ENCODE data around the gene YTHDF1.

DNA sequence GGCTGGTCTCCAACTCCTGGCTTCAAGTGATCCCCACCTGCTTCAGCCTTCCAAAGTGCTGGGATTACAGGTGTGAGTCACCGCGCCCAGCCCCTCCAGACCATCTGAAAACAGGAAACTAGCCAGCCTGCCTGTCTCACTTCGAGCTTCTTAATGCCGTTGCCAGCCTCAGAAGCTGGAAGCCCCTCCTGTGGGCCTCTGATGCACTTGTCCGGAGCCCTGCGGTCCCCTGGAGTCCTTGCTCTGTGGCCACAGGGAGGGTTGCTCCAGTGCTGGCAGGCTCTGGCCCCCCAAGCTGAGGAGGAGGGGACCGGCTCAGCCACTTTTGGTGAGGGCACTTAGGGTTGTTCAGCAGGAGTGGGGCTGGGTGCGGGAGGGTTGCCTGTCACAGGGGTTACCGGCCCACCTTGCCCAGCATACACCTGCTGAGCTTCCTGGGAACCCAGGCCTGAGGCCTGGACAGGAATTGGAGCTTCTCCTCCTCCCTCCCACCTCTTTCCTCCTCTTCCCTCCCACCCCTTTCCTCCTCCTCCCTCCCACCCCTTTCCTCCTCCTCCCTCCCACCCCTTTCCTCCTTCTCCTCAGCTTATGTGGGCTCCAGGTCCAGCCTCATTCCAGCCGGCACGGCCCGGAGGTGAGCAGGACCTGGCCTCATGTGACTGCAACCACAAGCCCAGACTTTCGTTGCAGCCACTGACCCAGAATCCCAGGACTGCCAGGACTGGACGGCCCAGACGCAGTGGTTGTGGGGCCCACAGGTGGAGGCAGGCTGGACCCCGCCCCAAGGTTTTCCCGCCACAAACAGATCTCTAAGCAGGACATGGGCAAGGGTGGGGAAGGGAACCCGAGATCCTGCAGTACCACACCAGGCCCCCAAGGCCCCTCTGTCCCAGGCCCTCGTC is 10.4 kb upstream of the YTHDF1 start:
- TF ChIP-seq POLR2A (IDR thresholded peaks at IDR 0.05) (no peak), EP300 (IDR thresholded peaks at IDR 0.05) (no peak)
- TF ChIP-seq, protein P1, sequence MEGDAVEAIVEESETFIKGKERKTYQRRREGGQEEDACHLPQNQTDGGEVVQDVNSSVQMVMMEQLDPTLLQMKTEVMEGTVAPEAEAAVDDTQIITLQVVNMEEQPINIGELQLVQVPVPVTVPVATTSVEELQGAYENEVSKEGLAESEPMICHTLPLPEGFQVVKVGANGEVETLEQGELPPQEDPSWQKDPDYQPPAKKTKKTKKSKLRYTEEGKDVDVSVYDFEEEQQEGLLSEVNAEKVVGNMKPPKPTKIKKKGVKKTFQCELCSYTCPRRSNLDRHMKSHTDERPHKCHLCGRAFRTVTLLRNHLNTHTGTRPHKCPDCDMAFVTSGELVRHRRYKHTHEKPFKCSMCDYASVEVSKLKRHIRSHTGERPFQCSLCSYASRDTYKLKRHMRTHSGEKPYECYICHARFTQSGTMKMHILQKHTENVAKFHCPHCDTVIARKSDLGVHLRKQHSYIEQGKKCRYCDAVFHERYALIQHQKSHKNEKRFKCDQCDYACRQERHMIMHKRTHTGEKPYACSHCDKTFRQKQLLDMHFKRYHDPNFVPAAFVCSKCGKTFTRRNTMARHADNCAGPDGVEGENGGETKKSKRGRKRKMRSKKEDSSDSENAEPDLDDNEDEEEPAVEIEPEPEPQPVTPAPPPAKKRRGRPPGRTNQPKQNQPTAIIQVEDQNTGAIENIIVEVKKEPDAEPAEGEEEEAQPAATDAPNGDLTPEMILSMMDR (IDR thresholded peaks at IDR 0.05), result no peak

Data from upper lobe of left lung (tissue), 4 donors.